ENCODE results near the gene C14orf180. TPM values are rescaled to one million over a fixed set of nuclear protein-coding genes. Genes with fewer than 3 reads are reported as not detected.

The C14orf180 gene
- total RNA-seq, 2 experiments from 2014 or later, result not detected

DNA sequence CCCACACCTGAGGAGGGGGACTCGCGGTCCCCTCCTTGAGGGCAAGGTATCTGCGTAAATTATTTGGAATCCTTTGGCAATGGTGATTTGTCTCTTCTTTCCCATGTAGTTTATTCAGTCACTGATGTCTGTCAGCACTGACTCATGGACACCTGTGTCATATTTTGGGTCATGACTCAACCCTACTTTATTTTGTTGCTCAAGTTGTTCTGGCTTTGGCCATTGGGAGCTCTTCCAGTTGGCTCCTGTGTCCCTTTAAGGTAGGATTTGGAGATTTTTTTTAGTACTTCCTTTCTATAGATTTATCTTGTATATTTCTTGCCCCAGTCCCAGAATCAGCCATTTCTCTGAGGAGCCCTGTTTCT lies 47.4 kb upstream of the C14orf180 start:
- no peak for TF ChIP-seq EZH2phosphoT487 (IDR thresholded peaks at IDR 0.05; ENCODE audit: borderline replicate concordance, low read depth, low read length)
- TF ChIP-seq, protein P1, sequence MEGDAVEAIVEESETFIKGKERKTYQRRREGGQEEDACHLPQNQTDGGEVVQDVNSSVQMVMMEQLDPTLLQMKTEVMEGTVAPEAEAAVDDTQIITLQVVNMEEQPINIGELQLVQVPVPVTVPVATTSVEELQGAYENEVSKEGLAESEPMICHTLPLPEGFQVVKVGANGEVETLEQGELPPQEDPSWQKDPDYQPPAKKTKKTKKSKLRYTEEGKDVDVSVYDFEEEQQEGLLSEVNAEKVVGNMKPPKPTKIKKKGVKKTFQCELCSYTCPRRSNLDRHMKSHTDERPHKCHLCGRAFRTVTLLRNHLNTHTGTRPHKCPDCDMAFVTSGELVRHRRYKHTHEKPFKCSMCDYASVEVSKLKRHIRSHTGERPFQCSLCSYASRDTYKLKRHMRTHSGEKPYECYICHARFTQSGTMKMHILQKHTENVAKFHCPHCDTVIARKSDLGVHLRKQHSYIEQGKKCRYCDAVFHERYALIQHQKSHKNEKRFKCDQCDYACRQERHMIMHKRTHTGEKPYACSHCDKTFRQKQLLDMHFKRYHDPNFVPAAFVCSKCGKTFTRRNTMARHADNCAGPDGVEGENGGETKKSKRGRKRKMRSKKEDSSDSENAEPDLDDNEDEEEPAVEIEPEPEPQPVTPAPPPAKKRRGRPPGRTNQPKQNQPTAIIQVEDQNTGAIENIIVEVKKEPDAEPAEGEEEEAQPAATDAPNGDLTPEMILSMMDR (conservative IDR thresholded peaks at IDR 0.05; ENCODE audit: low read length), result no peak
- CTCF ChIA-PET (ENCODE audit: unreplicated experiment), result no interaction called here
- Histone ChIP-seq H3K9me3 (ENCODE audit: low read length) (no peaks in the 10 kb centered on the region), H3K9me2 (ENCODE audit: insufficient read depth, low read length) (no peaks in the 10 kb centered on the region), H3K36me3 (ENCODE audit: insufficient read depth, low read length) (no peaks in the 10 kb centered on the region), H4K20me1 (ENCODE audit: insufficient read depth, low read length) (no peaks in the 10 kb centered on the region), H2AFZ (ENCODE audit: low read length) (no peak overlapping the region), H3K27ac (ENCODE audit: low read depth, low read length, poor library complexity, severe bottlenecking) (no peak overlapping the region), H3K4me1 (ENCODE audit: insufficient read depth, low read length, poor library complexity, severe bottlenecking) (no peaks in the 10 kb centered on the region), H3K79me2 (ENCODE audit: insufficient read depth, low read depth, low read length) (no peaks in the 10 kb centered on the region), H3K4me2 (ENCODE audit: low read length) (no peak overlapping the region), H3K4me3 (ENCODE audit: low read depth, low read length, poor library complexity, severe bottlenecking) (no peak overlapping the region)
- no peak for DNase-seq (ENCODE audit: low spot score)
- intact Hi-C loops (cut with micrococcal nuclease; ENCODE audit: unreplicated experiment), result no loop called here
- POLR2A ChIA-PET, result no interaction called here
- no TSS peak for BruUV-seq (replicated peaks)

DNA sequence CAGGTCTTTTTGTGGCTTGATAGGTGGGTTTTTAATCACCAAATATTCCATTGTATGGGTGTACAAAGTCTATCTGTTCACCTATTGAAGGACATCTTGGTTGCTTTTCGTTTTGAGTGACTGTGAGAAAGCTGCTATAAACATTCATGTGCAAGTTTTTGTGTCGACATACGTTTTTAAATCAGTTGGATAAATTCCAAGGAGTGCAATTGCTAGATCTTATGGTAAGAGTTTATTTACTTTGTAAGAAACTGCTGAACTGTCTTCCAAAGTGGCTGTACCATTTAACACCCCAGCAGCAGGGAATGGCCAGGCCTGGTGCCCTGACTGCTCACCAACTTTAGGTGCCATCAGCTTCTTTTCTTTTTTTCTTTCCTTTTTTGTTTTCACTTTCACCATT lies 45.5 kb upstream of the C14orf180 start:
- no peaks in the 10 kb centered on the region for H3K9me2 ChIP-seq (ENCODE audit: insufficient read depth, low read length)
- no peaks in the 10 kb centered on the region for H3K79me2 ChIP-seq (ENCODE audit: insufficient read depth, low read depth, low read length)
- no peak for DNase-seq (ENCODE audit: low spot score)
- POLR2A ChIA-PET, result interaction anchor here (0.6 kb wide), 1 partner anchor 703 kb away, joined by 5 read pairs; no protein-coding TSS in a partner anchor
- no peaks in the 10 kb centered on the region for H4K20me1 ChIP-seq (ENCODE audit: insufficient read depth, low read length)
- no peak overlapping the region for H3K27ac ChIP-seq (ENCODE audit: low read depth, low read length, poor library complexity, severe bottlenecking)
- no peaks in the 10 kb centered on the region for H3K4me1 ChIP-seq (ENCODE audit: insufficient read depth, low read length, poor library complexity, severe bottlenecking)
- no peak overlapping the region for H3K4me2 ChIP-seq (ENCODE audit: low read length)
- H2AFZ ChIP-seq (ENCODE audit: low read length), result no peak overlapping the region
- no TSS peak for BruUV-seq (replicated peaks)
- no peaks in the 10 kb centered on the region for H3K9me3 ChIP-seq (ENCODE audit: low read length)
- H3K4me3 ChIP-seq (ENCODE audit: low read depth, low read length, poor library complexity, severe bottlenecking), result no peak overlapping the region
- CTCF ChIA-PET (ENCODE audit: unreplicated experiment), result no interaction called here
- TF ChIP-seq, protein P1 (conservative IDR thresholded peaks at IDR 0.05; ENCODE audit: low read length), result no peak
- no peak for TF ChIP-seq EZH2phosphoT487 (IDR thresholded peaks at IDR 0.05; ENCODE audit: borderline replicate concordance, low read depth, low read length)
- H3K36me3 ChIP-seq (ENCODE audit: insufficient read depth, low read length), result no peaks in the 10 kb centered on the region
- intact Hi-C loops (cut with micrococcal nuclease; ENCODE audit: unreplicated experiment), result no loop called here

DNA sequence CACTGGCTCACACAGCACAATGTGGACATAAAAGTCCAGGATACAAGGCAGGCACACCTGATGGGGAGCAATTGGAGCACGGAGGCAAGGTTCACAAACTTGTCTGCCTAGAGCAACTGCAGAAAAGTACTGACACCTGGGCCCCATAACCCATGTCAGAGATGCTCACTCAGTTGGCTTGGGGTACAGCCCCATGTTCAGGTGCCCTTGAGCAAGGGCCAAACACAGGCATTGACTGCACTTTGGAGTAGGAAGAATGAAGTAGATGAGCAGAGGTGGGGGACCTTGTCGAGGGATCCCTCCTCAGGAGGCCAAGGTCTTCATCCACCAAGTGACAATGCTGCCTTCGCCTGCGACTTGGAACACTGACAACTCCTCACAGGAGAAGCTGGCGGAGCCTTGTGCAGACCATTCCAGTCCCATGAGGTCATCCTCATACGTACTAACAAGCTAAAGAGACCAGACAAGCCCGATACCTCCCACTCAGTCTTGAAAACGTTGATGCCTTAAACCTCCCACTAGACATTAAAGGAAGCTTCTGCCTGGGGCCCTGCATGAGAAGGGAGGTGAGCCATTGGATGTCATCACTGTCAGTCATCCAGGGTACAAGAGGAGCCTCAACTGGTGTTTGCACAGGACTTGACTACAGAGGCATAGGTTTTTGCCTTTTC lies 42.5 kb upstream of the C14orf180 start:
- Histone ChIP-seq H3K79me2 (ENCODE audit: insufficient read depth, low read depth, low read length) (no peaks in the 10 kb centered on the region), H3K4me1 (ENCODE audit: insufficient read depth, low read length, poor library complexity, severe bottlenecking) (no peaks in the 10 kb centered on the region), H3K9me2 (ENCODE audit: insufficient read depth, low read length) (no peaks in the 10 kb centered on the region), H3K4me3 (ENCODE audit: low read depth, low read length, poor library complexity, severe bottlenecking) (no peak overlapping the region), H3K36me3 (ENCODE audit: insufficient read depth, low read length) (no peaks in the 10 kb centered on the region), H3K27ac (ENCODE audit: low read depth, low read length, poor library complexity, severe bottlenecking) (no peak overlapping the region), H4K20me1 (ENCODE audit: insufficient read depth, low read length) (no peaks in the 10 kb centered on the region), H3K4me2 (ENCODE audit: low read length) (no peak overlapping the region), H2AFZ (ENCODE audit: low read length) (no peak overlapping the region), H3K9me3 (ENCODE audit: low read length) (no peaks in the 10 kb centered on the region)
- TF ChIP-seq, protein P1 (conservative IDR thresholded peaks at IDR 0.05; ENCODE audit: low read length), result no peak
- TF ChIP-seq EZH2phosphoT487 (IDR thresholded peaks at IDR 0.05; ENCODE audit: borderline replicate concordance, low read depth, low read length), result no peak
- POLR2A ChIA-PET, result no interaction called here
- no TSS peak for BruUV-seq (replicated peaks)
- intact Hi-C loops (cut with micrococcal nuclease; ENCODE audit: unreplicated experiment), result no loop called here
- DNase-seq (ENCODE audit: low spot score), result no peak
- CTCF ChIA-PET (ENCODE audit: unreplicated experiment), result no interaction called here
